DND-41 (cell line): ENCODE data around the gene PDE3A.

Source experiments
- ATAC-seq: fragments of 200-7000 bp; cut with Tn5 transposase; 3 replicates; pipeline ENCODE4 v1.9.1; 2021; ENCODE audit warnings: low read depth; ENCODE audit not compliant: insufficient read depth
- DNase-seq: peaks from one replicate; pipeline ENCODE4 v3.0.0-alpha.2; 2020
- H2AFZ ChIP-seq: 2 replicates; pipeline ENCODE4 v1.6.0; 2012; ENCODE audit warnings: low read depth, low read length
- H3K27ac ChIP-seq: 2 replicates; pipeline ENCODE4 v1.5.1; 2012; ENCODE audit warnings: low read length, inconsistent platforms
- H3K27me3 ChIP-seq: fragments of 200-600 bp; sonication (generic); 2 replicates; pipeline ENCODE4 v1.6.0; 2012; ENCODE audit warnings: low read length, mild to moderate bottlenecking, inconsistent platforms; ENCODE audit not compliant: insufficient read depth, poor library complexity
- H3K36me3 ChIP-seq: 2 replicates; pipeline ENCODE4 v1.5.1; 2012; ENCODE audit warnings: low read length, inconsistent platforms; ENCODE audit not compliant: insufficient read depth
- H3K4me1 ChIP-seq: 2 replicates; pipeline ENCODE4 v1.5.1; 2012; ENCODE audit warnings: mild to moderate bottlenecking, low read length; ENCODE audit not compliant: insufficient read depth
- H3K4me2 ChIP-seq: 2 replicates; pipeline ENCODE4 v1.6.0; 2012; ENCODE audit warnings: mild to moderate bottlenecking, moderate library complexity, low read length, inconsistent platforms; ENCODE audit not compliant: insufficient read depth
- H3K4me3 ChIP-seq, 2 experiments: fragments of 200-600 bp in 1 of 2; shearing (Covaris generic) in 1 of 2; 2 replicates each; pipeline ENCODE4 v1.5.1; 2012 to 2016; ENCODE audit warnings: inconsistent platforms in 2 of 2, low read length in 2 of 2, mild to moderate bottlenecking in 2 of 2, low read depth in 1 of 2, moderate library complexity in 1 of 2
- H3K79me2 ChIP-seq: 2 replicates; pipeline ENCODE4 v1.6.0; 2012; ENCODE audit warnings: low read length, inconsistent platforms; ENCODE audit not compliant: insufficient read depth
- H3K9ac ChIP-seq: 2 replicates; pipeline ENCODE4 v1.6.0; 2012; ENCODE audit warnings: low read depth, mild to moderate bottlenecking, inconsistent platforms, low read length, moderate library complexity
- H3K9me3 ChIP-seq: 2 replicates; pipeline ENCODE4 v1.5.1; 2012; ENCODE audit warnings: low read length, moderate library complexity, mild to moderate bottlenecking, inconsistent platforms; ENCODE audit not compliant: insufficient read depth, severe bottlenecking
- H4K20me1 ChIP-seq: 2 replicates; pipeline ENCODE4 v1.6.0; 2012; ENCODE audit warnings: low read length; ENCODE audit not compliant: insufficient read depth
- EZH2 ChIP-seq: IDR thresholded peaks from 3 replicates; pipeline ENCODE4 v1.6.1; 2012; ENCODE audit warnings: borderline replicate concordance, low read depth, mild to moderate bottlenecking, moderate library complexity, low read length, inconsistent platforms; ENCODE audit not compliant: severe bottlenecking
- TF ChIP-seq, protein P1 (sequence below): IDR thresholded peaks from 2 replicates; pipeline ENCODE4 v1.5.1; 2012; ENCODE audit warnings: borderline replicate concordance, low read length, moderate library complexity, mild to moderate bottlenecking; ENCODE audit not compliant: poor library complexity, severe bottlenecking; ENCODE audit errors: extremely low read depth

PDE3A gene

GRCh38 chr12:20620261-20620660, 251.9 kb downstream of the PDE3A start:
- no peak overlapping the region for H3K27ac ChIP-seq
- ATAC-seq (no peak), DNase-seq (no peak)
- no peaks in the 10 kb centered on the region for H3K9me3 ChIP-seq
- no peaks in the 10 kb centered on the region for H3K36me3 ChIP-seq
- H3K79me2 ChIP-seq, result no peaks in the 10 kb centered on the region
- no peak overlapping the region for H3K4me3 ChIP-seq
- no peak overlapping the region for H2AFZ ChIP-seq
- no peaks in the 10 kb centered on the region for H3K27me3 ChIP-seq
- no peak overlapping the region for H3K9ac ChIP-seq
- H3K4me1 ChIP-seq, result no peaks in the 10 kb centered on the region
- H4K20me1 ChIP-seq, result no peaks in the 10 kb centered on the region
- no peak for TF ChIP-seq EZH2
- TF ChIP-seq, protein P1, sequence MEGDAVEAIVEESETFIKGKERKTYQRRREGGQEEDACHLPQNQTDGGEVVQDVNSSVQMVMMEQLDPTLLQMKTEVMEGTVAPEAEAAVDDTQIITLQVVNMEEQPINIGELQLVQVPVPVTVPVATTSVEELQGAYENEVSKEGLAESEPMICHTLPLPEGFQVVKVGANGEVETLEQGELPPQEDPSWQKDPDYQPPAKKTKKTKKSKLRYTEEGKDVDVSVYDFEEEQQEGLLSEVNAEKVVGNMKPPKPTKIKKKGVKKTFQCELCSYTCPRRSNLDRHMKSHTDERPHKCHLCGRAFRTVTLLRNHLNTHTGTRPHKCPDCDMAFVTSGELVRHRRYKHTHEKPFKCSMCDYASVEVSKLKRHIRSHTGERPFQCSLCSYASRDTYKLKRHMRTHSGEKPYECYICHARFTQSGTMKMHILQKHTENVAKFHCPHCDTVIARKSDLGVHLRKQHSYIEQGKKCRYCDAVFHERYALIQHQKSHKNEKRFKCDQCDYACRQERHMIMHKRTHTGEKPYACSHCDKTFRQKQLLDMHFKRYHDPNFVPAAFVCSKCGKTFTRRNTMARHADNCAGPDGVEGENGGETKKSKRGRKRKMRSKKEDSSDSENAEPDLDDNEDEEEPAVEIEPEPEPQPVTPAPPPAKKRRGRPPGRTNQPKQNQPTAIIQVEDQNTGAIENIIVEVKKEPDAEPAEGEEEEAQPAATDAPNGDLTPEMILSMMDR, result no peak
- no peak overlapping the region for H3K4me2 ChIP-seq

DNA sequence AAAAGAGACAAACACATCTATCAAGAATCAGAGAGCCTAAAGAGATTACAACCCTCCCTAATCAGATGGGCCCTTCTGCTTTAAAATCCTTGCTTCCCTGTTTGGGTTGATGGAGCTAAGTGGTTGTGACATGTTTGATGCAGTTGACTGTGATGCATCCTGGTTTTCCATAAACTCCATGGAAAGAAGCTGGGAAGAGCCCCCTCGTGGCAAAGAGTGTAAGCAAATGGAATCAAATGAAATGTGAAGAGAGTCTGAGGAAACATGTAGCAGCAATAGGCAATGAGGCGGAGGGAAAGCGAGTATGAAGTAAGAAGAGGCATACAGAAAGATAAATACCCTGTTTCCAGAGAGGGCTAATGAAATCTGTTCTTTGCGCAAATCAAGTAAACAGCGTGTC, 256.4 kb downstream of the PDE3A start:
- H3K4me3 ChIP-seq, result no peak overlapping the region
- H3K79me2 ChIP-seq, result no peaks in the 10 kb centered on the region
- no peaks in the 10 kb centered on the region for H3K9me3 ChIP-seq
- no peak overlapping the region for H3K27ac ChIP-seq
- no peak overlapping the region for H2AFZ ChIP-seq
- no peak overlapping the region for H3K4me2 ChIP-seq
- no peaks in the 10 kb centered on the region for H3K36me3 ChIP-seq
- no peak overlapping the region for H3K9ac ChIP-seq
- H3K4me1 ChIP-seq, result no peaks in the 10 kb centered on the region
- ATAC-seq (no peak), DNase-seq (no peak)
- no peaks in the 10 kb centered on the region for H3K27me3 ChIP-seq
- TF ChIP-seq, protein P1, result no peak
- no peak for TF ChIP-seq EZH2
- no peaks in the 10 kb centered on the region for H4K20me1 ChIP-seq

DNA sequence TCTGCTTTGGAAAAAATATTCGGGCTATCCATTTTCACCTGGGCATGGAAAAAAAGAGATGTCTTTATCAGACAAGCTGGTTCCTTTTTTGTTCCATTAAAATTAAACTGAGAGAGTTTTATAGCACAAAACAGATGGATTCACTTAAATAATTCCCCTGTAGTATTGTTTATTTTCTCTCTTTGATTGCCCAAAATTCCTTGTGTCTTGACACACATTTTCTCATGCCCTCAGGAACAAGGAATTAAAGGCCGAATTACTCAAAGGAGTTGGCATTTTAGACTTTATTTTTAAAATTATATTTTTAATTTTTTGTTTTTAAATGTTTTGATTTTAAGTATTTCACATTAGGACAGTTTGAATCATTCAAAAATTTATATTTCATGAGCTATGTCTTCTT, 257.2 kb downstream of the PDE3A start:
- H4K20me1 ChIP-seq, result no peaks in the 10 kb centered on the region
- TF ChIP-seq, protein P1, result no peak
- no peak for TF ChIP-seq EZH2
- H2AFZ ChIP-seq, result no peak overlapping the region
- H3K9ac ChIP-seq, result no peak overlapping the region
- no peaks in the 10 kb centered on the region for H3K79me2 ChIP-seq
- no peaks in the 10 kb centered on the region for H3K36me3 ChIP-seq
- H3K4me3 ChIP-seq, result no peak overlapping the region
- no peaks in the 10 kb centered on the region for H3K27me3 ChIP-seq
- H3K4me1 ChIP-seq, result no peaks in the 10 kb centered on the region
- ATAC-seq (no peak), DNase-seq (no peak)
- no peak overlapping the region for H3K27ac ChIP-seq
- H3K4me2 ChIP-seq, result no peak overlapping the region
- H3K9me3 ChIP-seq, result no peaks in the 10 kb centered on the region

DNA sequence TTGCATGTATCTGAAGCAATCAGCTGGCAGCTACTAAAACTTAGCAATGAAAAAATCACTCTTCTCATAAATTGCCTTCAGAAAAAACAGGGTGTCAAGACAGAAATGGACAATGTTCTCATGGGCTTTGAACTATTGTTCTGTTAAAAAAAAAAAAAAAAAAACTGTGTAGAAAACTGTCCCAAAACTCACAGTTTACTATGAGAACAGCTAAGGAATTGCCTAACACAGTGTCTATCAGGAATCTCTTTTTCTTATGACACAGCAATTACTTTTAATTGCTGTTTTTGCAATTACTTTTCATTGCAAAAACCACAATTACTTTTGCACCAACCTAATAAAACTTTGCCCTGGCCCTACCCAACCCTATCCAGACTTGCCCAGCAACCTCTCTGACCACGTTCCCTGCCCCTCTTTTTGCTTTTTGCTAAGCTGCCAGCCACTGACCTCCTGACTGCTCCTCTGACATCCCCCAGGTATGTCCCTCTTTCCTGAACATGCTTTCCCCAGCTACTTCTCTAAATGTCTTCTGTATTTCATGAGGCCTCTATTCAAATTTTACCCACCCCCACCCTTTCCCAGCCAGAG, 258.8 kb downstream of the PDE3A start:
- TF ChIP-seq, protein P1, result no peak
- no peak for TF ChIP-seq EZH2
- Histone ChIP-seq H3K36me3 (no peaks in the 10 kb centered on the region), H4K20me1 (no peaks in the 10 kb centered on the region), H3K9ac (no peak overlapping the region), H3K4me3 (no peak overlapping the region), H3K9me3 (no peaks in the 10 kb centered on the region), H3K4me1 (no peaks in the 10 kb centered on the region), H3K27me3 (no peaks in the 10 kb centered on the region), H3K4me2 (no peak overlapping the region), H2AFZ (no peak overlapping the region), H3K27ac (no peak overlapping the region), H3K79me2 (no peaks in the 10 kb centered on the region)
- no peak for DNase-seq
- ATAC-seq, result no peak
